Adrenal gland (tissue), 5 donors: ENCODE data around the gene THBS3.
"Not testable (repeated sequence)": the region's sequence is repeated elsewhere in the genome, so short reads cannot be mapped to it uniquely, and the experiment has no call there.

Experiments
- CTCF ChIP-seq, 6 experiments: fragments of 450-650 bp in 4 of 6; fragments of 200-600 bp in 2 of 6; sonication (generic) in 1 of 6; IDR thresholded peaks; 1 replicate in 5 of 6; 2 replicates in 1 of 6; pipeline versions ENCODE4 v1.5.1 to v1.8.0; 2016 to 2021; ENCODE audit warnings: antibody characterized with exemption in 6 of 6, mild to moderate bottlenecking in 2 of 6, moderate library complexity in 1 of 6
- POLR2A ChIP-seq, 2 donors: fragments of 450-650 bp; IDR thresholded peaks; one replicate each; pipeline ENCODE4 v1.6.1; 2017; ENCODE audit warnings: antibody characterized with exemption in 2 of 2, mild to moderate bottlenecking in 2 of 2, moderate library complexity in 1 of 2
- donor health status: DM: no; HTN: no; CAD: no.

GRCh38 chr1:155246796-155247195 lies 39.1 kb upstream of the THBS3 start:
- TF ChIP-seq CTCF, POLR2A (IDR thresholded peaks at IDR 0.05): not testable (repeated sequence)
